ENCODE measurements around the gene SPATA20.

- TF ChIP-seq MXI1 (conservative IDR thresholded peaks at IDR 0.05; ENCODE audit: poor library complexity, severe bottlenecking) (no peak), TAF1 (IDR thresholded peaks at IDR 0.05; ENCODE audit: low read depth) (no peak), EZH2 (IDR thresholded peaks at IDR 0.05; ENCODE audit: borderline replicate concordance, insufficient read depth, low read length, poor library complexity, severe bottlenecking) (no peak), POLR2AphosphoS5 (IDR thresholded peaks at IDR 0.05) (no peak), EP300 (conservative IDR thresholded peaks at IDR 0.05; ENCODE audit: poor library complexity, severe bottlenecking) (no peak), SMC3 (conservative IDR thresholded peaks at IDR 0.05; ENCODE audit: poor library complexity) (no peak)
- TF ChIP-seq, protein P1, sequence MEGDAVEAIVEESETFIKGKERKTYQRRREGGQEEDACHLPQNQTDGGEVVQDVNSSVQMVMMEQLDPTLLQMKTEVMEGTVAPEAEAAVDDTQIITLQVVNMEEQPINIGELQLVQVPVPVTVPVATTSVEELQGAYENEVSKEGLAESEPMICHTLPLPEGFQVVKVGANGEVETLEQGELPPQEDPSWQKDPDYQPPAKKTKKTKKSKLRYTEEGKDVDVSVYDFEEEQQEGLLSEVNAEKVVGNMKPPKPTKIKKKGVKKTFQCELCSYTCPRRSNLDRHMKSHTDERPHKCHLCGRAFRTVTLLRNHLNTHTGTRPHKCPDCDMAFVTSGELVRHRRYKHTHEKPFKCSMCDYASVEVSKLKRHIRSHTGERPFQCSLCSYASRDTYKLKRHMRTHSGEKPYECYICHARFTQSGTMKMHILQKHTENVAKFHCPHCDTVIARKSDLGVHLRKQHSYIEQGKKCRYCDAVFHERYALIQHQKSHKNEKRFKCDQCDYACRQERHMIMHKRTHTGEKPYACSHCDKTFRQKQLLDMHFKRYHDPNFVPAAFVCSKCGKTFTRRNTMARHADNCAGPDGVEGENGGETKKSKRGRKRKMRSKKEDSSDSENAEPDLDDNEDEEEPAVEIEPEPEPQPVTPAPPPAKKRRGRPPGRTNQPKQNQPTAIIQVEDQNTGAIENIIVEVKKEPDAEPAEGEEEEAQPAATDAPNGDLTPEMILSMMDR (IDR thresholded peaks at IDR 0.05; ENCODE audit: poor library complexity, severe bottlenecking), result no peak
- TF ChIP-seq, protein P2, sequence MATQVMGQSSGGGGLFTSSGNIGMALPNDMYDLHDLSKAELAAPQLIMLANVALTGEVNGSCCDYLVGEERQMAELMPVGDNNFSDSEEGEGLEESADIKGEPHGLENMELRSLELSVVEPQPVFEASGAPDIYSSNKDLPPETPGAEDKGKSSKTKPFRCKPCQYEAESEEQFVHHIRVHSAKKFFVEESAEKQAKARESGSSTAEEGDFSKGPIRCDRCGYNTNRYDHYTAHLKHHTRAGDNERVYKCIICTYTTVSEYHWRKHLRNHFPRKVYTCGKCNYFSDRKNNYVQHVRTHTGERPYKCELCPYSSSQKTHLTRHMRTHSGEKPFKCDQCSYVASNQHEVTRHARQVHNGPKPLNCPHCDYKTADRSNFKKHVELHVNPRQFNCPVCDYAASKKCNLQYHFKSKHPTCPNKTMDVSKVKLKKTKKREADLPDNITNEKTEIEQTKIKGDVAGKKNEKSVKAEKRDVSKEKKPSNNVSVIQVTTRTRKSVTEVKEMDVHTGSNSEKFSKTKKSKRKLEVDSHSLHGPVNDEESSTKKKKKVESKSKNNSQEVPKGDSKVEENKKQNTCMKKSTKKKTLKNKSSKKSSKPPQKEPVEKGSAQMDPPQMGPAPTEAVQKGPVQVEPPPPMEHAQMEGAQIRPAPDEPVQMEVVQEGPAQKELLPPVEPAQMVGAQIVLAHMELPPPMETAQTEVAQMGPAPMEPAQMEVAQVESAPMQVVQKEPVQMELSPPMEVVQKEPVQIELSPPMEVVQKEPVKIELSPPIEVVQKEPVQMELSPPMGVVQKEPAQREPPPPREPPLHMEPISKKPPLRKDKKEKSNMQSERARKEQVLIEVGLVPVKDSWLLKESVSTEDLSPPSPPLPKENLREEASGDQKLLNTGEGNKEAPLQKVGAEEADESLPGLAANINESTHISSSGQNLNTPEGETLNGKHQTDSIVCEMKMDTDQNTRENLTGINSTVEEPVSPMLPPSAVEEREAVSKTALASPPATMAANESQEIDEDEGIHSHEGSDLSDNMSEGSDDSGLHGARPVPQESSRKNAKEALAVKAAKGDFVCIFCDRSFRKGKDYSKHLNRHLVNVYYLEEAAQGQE (IDR thresholded peaks at IDR 0.05; ENCODE audit: borderline replicate concordance), result no peak
Measured at GRCh38 chr17:50564916-50565315, 17.9 kb downstream of the SPATA20 start.

Measured in neural cell (in vitro differentiated cells).